Choroid plexus epithelial cell (primary cell): Measurements from ENCODE around the gene TMPRSS11E.
"Not testable (repeated sequence)": the region's sequence is repeated elsewhere in the genome, so short reads cannot be mapped to it uniquely, and the experiment has no call there.

Experiments
- DNase-seq: peaks from one replicate; pipeline ENCODE4 v3.0.0-alpha.2; 2010; ENCODE audit warnings: low read depth
- H3K4me3 ChIP-seq: 2 replicates; pipeline ENCODE4 v1.5.1; 2011; ENCODE audit warnings: low read depth, mild to moderate bottlenecking, control low read depth, low read length, moderate library complexity
- CTCF ChIP-seq: conservative IDR thresholded peaks from 2 replicates; pipeline ENCODE4 v1.5.1; 2011; ENCODE audit warnings: low read depth, mild to moderate bottlenecking, control low read depth, inconsistent platforms, low read length, moderate library complexity

TMPRSS11E gene

GRCh38 chr4:68489338-68489737 is 42.1 kb downstream of the TMPRSS11E start:
- no peak for DNase-seq

DNA sequence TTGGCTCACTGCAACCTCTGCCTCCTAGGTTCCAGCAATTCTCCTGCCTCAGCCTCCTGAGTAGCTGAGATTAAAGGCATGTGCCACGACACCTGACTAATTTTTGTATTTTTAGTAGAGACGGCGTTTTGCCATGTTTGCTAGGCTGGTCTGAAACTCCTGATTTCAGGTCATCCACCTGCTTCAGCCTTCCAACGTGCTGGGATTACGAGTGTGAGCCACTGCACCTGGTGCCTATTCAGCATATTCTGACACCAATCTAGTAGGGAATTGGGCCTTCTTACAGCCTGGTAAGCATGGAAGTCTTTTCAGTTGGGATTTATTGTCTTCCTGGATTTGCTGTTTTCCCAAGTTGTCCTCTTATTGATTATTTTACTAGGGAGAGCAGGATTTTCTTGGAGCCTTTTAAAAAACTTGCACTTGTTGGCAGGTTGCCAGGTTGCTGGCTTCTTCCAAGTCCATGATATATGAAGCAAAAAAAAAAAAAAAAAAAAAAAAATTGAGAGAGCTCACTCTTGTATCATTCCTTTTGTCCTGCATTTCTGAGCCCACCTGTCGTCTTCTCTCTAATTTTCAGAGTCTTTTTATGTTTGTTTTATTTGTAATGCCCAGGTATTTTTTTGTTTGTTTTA is 43.7 kb downstream of the TMPRSS11E start:
- TF ChIP-seq CTCF, result no peak
- no peak overlapping the region for H3K4me3 ChIP-seq
- DNase-seq, result peak; percentile 16

More at GRCh38 chr4:68489338-68489737, 42.1 kb downstream of the TMPRSS11E start:
- no peak overlapping the region for H3K4me3 ChIP-seq
- TF ChIP-seq CTCF, result no peak

DNA sequence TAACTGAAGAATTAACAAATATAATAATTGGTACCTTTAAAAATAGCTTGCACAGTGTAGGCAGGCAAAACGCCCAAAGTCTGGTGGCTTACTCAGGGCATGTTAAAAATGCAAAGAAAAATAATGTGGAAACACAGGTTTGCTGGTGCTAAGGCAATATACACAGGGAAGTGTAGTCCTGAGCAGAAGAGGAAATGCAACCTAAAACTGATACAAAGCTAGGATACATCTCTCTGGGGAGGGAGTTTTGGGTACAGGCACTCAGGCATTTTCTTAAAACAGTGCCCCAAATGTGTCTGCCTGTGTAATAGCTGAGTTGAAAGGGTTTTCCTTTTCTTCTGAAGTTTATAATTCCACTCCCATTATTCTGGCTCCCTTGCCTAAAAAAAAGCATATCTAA is 47.4 kb downstream of the TMPRSS11E start:
- TF ChIP-seq CTCF, result no peak
- H3K4me3 ChIP-seq, result no peak overlapping the region
- no peak for DNase-seq

GRCh38 chr4:68498413-68499007 is 51.2 kb downstream of the TMPRSS11E start:
- no peak overlapping the region for H3K4me3 ChIP-seq
- peak; percentile 93 for TF ChIP-seq CTCF
- DNase-seq, result peak; percentile 86

GRCh38 chr4:68499021-68499420 is 51.8 kb downstream of the TMPRSS11E start:
- TF ChIP-seq CTCF, result no peak
- DNase-seq, result no peak
- H3K4me3 ChIP-seq, result no peak overlapping the region

DNA sequence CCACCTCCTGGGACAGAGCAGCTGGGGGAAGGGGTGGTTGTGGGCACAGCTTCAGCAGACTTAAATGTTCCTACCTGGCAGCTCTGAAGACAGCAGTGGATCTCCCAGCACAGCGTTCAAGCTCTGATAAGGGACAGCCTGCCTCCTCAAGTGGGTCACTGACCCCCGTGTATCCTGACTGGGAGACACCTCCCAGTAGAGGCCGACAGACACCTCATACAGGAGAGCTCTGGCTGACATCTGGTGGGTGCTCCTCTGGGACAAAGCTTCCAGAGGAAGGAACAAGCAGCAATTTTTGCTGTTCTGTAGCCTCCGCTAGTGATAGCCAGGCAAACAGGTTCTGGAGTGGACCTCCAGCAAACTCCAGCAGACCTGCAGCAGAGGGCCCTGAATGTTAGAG is 56.2 kb downstream of the TMPRSS11E start:
- DNase-seq, H3K4me3 ChIP-seq: not testable (repeated sequence)

DNA sequence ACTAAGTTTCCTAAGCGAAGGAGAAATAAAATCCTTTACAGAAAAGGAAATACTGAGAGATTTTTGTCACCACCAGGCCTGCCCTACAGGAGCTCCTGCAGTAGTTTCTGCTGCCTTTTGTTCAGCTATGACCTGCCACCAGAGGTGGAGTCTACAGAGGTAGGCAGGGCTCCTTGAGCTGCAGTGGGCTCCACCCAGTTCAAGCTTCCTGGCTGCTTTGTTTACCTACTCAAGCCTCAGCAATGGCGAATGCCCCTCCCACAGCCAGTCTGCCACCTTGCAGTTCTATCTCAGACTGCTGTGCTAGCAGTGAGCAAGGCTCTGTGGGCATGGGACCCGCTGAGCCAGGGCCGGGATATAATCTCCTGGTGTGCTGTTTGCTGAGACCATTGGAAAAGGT is 57.6 kb downstream of the TMPRSS11E start:
- not testable (repeated sequence) for DNase-seq, H3K4me3 ChIP-seq

DNA sequence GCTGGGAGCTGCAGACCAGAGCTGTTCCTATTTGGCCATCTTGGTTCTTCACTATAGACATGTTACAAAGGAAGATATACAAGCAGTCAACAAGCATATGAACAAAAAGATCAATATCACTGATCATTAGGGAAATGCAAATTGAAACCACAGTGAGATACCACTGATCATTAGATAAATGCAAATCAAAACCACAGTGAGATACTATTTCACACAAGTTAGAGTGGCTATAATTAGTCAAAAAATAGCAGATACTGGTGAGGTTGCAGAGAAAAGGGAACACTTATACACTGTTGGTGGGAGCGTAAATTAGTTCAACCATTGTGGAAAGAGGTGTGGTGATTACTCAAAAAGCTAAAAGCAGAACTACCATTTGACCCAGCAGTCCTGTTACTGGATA is 58.2 kb downstream of the TMPRSS11E start:
- H3K4me3 ChIP-seq, DNase-seq: not testable (repeated sequence)
